Islet precursor cell (in vitro differentiated cells): ENCODE measurements around the gene POU6F2.

Experiments
- DNase-seq: peaks from one replicate; pipeline ENCODE4 v3.0.0-alpha.2; 2018

The POU6F2 gene

DNA sequence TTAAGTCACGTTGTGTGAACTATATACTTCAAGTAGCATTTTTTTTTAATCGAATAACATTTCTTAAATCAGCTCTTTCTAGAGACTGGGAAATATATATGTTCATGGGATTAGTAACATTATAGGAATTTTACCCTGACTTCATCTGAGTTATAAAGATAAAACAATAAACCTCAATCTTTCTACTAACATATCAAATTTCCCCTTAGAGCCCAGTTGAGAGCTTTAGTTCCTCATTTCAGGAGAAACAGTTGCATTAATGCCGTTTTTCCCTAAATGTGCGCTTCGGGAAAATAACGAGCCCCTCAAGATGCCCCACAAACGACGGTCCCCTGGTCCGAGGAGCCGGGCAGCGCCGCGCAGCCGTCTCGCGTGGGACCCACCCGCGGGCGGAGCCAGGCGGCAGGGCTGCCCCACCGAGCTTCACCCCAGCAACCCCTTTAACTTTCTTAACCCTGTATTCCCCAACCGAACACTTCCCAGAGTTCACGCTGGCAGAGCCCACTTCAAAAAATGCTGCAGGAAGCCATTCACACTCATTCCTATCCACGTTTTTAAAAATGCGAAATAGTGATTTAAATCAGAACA is 436.0 kb downstream of the POU6F2 start:
- DNase-seq: no peak

DNA sequence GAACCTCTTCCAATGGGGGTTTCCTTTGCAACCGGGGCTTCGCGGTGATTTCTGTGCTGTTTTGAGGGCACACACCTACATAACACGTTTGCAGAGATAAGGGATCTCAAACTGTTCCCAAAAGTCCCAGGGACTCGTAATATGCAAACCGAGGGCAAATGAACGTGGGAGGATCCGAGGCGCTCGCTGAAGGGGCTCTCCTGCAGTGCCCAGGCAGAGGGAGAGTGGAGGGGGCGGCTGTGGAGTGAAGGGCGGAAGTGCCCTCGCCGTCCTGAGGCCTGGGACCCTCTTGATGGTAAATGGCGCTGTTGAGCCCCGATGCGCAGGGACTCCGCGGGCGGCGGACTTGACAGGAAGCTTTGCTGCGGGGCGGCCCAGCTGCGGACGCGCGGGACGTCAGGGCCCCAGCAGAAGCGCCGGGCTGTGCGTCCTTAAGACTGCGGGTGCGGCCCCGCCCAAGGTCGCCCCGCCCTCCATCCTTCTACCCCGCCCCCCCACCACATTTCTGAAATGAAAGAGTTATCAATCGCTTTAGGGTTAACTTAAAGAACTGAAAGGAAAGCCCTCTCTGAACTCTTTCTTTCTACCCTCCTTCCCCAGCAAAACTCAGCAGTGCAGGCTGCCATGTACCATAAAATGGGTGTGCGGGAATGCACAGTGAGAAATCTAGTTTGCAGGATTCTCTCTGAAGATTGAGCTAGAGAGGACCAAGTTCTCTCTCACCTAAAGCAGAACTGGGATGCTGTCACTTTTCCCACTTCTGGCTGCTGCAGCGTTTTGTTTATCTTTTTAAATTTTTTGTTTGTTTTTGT is 436.7 kb downstream of the POU6F2 start:
- DNase-seq: peak; percentile 88

DNA sequence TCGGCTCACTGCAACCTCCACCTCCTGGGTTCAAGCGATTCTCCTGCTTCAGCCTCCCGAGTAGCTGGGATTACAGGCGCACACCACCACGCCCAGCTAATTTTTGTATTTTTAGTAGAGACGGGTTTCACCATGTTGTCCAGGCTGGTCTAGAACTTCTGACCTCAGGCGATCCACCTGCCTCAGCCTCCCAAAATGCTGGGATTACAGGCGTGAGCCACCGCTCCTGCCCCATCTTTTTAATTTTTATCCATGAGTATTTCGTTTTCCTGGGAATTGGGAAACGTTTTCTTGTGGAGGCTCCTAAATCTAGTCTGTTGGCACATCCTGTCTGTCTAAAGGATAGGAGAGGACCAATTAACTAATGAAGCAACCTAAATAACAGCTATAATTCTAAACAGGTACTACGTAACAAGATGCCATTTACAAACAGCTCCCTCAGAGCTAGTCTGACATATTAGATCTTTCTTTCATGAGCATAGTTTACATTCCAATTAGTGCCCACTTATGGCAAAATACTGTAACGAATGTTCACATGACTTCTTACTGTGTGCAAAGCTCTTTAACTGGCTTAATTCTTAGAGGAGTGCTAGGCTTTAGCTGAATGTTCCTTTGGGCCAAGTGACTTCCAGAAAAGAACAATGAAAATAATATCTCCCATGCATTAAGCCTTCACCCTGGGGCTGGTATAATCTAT is 437.5 kb downstream of the POU6F2 start:
- no peak for DNase-seq

- DNase-seq: no peak
These were observed 439.2 kb downstream of the POU6F2 start for GRCh38 chr7:39416866-39417265.

DNA sequence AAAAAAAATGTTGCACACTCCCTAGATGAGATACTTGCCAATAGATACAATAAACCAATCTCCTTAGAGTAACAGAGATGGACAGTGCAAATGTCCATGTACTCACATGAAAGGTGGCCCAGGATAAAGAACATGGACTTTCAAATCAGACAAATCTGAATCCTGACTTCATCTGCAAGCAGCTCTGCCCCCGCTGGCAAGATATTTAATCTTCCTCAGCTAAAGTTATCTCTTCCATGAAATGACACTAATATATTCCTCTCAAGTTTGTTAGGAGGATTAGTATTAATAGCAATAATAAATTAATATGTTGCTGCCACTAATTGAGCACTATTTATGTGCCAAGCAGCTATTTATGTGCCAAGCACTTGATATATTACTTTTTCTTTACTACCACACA is 439.9 kb downstream of the POU6F2 start:
- DNase-seq: no peak

DNA sequence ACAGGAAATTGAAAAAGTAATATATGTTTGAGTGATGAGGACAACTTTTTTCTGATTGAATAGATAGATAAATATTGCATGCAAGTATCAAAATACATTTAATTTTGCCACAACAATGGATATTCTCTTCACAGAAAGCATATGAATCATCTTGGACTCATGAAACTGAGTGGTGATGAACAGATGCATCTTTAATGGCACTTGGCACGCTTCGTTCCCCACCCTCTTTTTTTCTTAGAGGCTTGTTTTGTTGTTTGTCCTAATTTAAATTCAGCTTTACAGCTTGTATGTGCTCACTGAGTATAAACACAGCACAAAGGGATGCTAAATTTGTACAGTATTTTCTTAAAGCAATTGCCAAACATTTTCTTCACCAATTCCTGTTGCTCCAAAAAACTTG is 443.5 kb downstream of the POU6F2 start:
- DNase-seq: no peak

GRCh38 chr7:39421661-39422060 is 444.0 kb downstream of the POU6F2 start:
- no peak for DNase-seq

- peak; percentile 65 for DNase-seq
These were observed 450.5 kb downstream of the POU6F2 start for GRCh38 chr7:39428221-39428620.

DNA sequence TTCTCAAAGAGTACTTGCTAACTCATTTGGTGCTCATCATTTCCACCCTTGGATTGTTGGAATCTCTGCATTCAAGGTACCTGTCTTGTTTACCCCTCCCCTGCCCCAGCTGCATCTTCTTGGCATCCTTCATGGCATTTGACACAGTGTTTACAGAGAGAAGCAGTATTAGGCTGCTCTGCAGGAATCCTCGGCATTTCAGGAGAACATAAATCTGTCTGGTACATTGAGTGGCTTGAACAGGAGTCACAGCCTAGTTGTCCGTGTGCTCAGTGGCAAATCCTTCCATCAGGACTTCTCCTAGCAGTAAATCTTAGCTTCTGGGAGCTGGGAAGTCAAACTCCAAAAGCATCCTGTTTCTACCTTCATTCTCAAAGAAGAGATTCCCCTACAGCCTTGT is 451.7 kb downstream of the POU6F2 start:
- DNase-seq: no peak

GRCh38 chr7:39430441-39430840 is 452.7 kb downstream of the POU6F2 start:
- DNase-seq: no peak

DNA sequence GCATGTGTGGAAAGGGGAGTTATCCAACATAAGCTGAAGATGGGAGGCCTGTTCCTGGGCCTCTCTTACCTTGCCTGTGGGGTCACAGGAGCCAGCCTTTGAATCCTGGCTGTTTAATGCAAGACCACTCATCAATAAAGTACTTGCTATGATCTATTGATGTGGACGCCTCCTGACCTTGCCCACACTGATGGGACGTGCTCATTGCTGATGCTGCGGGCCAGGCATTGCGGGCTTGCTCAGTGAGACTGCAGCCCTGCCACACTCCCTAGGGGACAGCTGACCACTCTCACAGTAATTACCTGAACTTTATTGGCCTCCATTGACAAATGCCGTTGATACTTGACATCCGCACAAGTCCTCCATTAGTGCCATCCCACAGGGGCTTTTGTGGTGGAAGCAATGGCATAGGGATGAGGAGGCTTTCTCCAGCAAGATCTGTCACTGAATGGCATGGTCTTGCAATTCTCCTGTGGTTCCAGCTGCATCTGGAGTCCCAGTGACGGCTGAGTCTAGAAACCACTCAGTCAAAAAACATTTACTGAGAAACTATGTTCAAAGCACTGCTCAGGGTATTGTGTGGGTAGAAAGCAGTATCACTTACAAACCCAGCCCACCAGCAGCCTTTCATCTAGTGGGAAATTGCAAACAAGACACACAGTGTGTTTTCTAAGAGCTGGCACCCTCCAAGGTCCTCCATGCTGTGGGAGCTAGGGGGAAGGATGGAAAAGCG is 453.4 kb downstream of the POU6F2 start:
- no peak for DNase-seq

- no peak for DNase-seq
These were observed 454.7 kb downstream of the POU6F2 start for GRCh38 chr7:39432368-39432767.

GRCh38 chr7:39432807-39433416 is 455.2 kb downstream of the POU6F2 start:
- DNase-seq: no peak

DNA sequence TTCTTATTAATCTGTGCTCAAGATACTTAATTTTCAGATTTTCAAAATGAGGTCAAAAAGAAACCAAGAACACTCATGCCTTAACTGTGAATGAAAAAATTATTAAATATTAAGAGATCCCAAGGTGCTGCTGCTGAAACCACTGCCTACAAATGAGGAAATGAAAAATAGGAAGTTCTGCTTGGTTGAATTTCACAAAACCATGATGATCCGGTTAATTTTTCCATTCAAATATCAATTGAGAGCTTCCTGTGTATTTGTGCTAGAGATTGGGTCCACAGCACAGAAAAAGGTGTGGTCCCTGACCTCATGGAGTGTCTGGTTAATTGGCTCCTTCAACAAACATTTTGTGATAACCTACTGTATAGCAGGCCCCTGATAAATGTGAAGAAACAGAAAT is 455.8 kb downstream of the POU6F2 start:
- DNase-seq: no peak

DNA sequence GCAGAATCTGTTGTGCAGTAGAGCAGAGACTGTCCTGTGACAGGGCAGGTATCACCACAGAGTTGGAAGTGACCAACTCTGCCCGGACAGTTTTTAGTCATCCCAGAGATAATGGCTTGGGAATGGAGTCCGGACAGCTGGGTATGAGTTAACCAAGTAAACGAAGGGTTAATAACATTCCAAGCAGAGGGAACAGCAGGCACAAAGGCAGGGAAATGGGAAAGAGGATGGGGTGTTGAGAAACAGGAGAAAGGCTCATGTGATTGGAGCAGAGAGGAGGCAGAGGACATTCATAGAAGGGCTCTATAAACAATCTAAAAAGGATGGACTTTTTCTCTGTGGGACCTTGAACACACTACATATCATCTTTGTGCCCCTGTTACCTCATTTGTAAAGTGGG is 456.3 kb downstream of the POU6F2 start:
- no peak for DNase-seq

- DNase-seq: no peak
These were observed 468.8 kb downstream of the POU6F2 start for GRCh38 chr7:39446546-39446945.

- DNase-seq: no peak
These were observed 474.2 kb downstream of the POU6F2 start for GRCh38 chr7:39451901-39452300.

DNA sequence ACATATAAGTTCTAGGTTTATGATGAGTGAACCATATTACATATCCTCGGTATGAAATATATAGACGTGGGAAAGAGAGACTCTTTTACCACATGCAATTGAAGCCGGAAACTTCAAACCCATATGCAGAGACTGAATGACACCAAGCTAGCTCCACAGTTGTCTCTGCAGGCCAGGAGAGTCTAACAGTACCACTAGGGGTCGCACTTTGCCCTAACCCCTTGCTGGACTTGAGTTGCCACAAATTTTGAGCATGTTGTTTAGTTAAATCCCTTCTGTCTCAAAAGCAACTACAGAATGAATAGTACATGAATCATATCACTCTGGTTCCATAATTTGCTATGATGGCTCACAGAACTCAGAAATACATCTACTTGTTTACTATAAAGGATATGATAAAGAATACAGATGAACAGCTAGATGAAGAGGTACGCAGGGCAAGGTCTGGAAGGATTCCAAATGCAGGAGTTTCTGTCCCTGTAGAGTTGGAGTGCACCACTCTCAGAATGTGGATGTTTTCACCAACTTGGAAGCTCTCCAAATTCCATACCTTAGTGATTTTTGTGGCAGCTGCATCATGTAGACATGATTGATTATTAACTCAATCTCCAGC is 476.1 kb downstream of the POU6F2 start:
- peak; percentile 81 for DNase-seq

DNA sequence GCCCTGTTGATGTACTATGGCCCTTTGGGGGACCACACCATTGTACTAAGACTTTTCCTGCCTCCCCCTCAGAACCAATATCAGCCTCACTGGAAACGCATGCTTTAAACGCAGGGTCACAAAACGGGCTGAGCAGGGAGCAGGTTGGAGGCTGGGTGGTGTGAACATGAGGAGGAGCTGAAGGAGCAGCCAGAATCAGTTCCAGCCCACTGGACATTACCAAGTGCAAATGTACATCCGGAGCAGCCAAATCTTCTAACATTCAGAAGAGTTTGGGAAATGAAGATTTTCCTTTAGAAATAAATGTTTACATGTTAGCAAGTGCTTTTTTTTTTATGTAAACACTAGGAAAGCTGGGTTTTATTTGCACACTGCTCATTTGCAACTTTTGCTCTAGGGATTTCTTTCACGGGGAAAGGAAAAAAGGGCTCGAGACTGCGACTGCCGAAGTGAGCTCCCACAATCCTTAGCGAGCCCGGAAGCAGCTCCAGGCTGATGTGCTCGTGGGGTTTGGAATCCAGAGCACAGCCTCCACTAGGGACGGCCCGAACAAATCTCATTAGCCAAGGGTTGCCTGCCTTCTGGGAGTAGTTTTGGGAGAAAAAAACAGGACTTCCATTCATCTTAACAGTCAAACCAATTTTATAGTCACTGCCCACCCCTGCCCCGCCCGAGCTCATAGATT is 480.5 kb downstream of the POU6F2 start:
- no peak for DNase-seq

GRCh38 chr7:39459636-39460035 is 481.9 kb downstream of the POU6F2 start:
- DNase-seq: no peak

- no peak for DNase-seq
These were observed 482.8 kb downstream of the POU6F2 start for GRCh38 chr7:39460486-39460885.

GRCh38 chr7:39461263-39461820 is 483.6 kb downstream of the POU6F2 start:
- DNase-seq: no peak
